ENCODE results near the gene NACC2. TPM values are rescaled to one million over a fixed set of nuclear protein-coding genes. Genes with fewer than 3 reads are reported as not detected.

NACC2 gene
- total and polyA plus RNA-seq, 2 experiments from 2014 or later: 11.0 to 13.0 TPM

GRCh38 chr9:136039488-136039887 is 55.6 kb downstream of the NACC2 start:
- H4K20me1 ChIP-seq (ENCODE audit: insufficient read depth, poor library complexity, severe bottlenecking): peaks cover 9% of the 10 kb centered on the region
- H3K27ac ChIP-seq: no peak overlapping the region
- H3K79me2 ChIP-seq: peaks cover 57% of the 10 kb centered on the region
- H3K9me3 ChIP-seq (ENCODE audit: low read depth): no peaks in the 10 kb centered on the region
- H3K4me3 ChIP-seq: no peak overlapping the region
- no peak overlapping the region for H2AFZ ChIP-seq
- no peaks in the 10 kb centered on the region for H3K27me3 ChIP-seq
- no peaks in the 10 kb centered on the region for H3K4me1 ChIP-seq (ENCODE audit: insufficient read depth)
- 97% methylated on average over 2 of the region's 2 CpGs for WGBS (ENCODE audit: low lambda C conversion rate, missing lambda C conversion rate)
- TF ChIP-seq EZH2phosphoT487 (IDR thresholded peaks at IDR 0.05; ENCODE audit: low read depth, severe bottlenecking, unreplicated experiment): no peak
- no peak for DNase-seq (ENCODE audit: low spot score)
- no peak overlapping the region for H3K4me2 ChIP-seq
- H3K36me3 ChIP-seq (replicated peaks; ENCODE audit: insufficient read depth, low read depth): no peaks in the 10 kb centered on the region
- H3K9me2 ChIP-seq (replicated peaks; ENCODE audit: insufficient read depth): no peaks in the 10 kb centered on the region

DNA sequence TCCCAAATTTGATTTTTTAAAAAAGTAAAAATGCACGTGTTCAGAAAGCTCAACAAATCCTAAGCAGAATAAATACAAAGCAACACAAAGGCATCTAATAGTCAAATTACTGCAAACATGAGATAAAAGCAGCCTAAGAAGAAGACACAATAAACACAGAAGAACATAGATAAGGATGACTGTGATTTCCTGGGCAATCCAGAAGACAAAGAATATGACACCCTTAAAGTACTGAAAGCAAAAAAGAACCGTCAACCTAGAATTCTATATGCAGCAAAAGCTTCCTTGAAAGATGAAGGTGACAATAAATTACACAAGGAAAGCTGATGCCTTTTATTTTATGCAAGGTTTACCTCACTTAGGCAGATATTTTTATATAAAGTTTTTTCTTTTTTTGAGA is 58.2 kb downstream of the NACC2 start:
- H3K9me3 ChIP-seq (ENCODE audit: low read depth): no peaks in the 10 kb centered on the region
- no peak overlapping the region for H2AFZ ChIP-seq
- H3K79me2 ChIP-seq: peaks cover 67% of the 10 kb centered on the region
- no peak overlapping the region for H3K4me2 ChIP-seq
- WGBS (ENCODE audit: low lambda C conversion rate, missing lambda C conversion rate): 86% methylated on average over 2 of the region's 2 CpGs
- no peak for DNase-seq (ENCODE audit: low spot score)
- H3K4me3 ChIP-seq: no peak overlapping the region
- H4K20me1 ChIP-seq (ENCODE audit: insufficient read depth, poor library complexity, severe bottlenecking): peaks cover 8% of the 10 kb centered on the region
- no peaks in the 10 kb centered on the region for H3K4me1 ChIP-seq (ENCODE audit: insufficient read depth)
- no peak overlapping the region for H3K27ac ChIP-seq
- H3K9me2 ChIP-seq (replicated peaks; ENCODE audit: insufficient read depth): no peaks in the 10 kb centered on the region
- TF ChIP-seq EZH2 (IDR thresholded peaks at IDR 0.05; ENCODE audit: borderline replicate concordance): no peak
- TF ChIP-seq CTCF (IDR thresholded peaks at IDR 0.05; ENCODE audit: poor library complexity): no peak
- TF ChIP-seq EZH2phosphoT487 (IDR thresholded peaks at IDR 0.05; ENCODE audit: low read depth, severe bottlenecking, unreplicated experiment): no peak
- no peaks in the 10 kb centered on the region for H3K27me3 ChIP-seq
- no peaks in the 10 kb centered on the region for H3K36me3 ChIP-seq (replicated peaks; ENCODE audit: insufficient read depth, low read depth)

DNA sequence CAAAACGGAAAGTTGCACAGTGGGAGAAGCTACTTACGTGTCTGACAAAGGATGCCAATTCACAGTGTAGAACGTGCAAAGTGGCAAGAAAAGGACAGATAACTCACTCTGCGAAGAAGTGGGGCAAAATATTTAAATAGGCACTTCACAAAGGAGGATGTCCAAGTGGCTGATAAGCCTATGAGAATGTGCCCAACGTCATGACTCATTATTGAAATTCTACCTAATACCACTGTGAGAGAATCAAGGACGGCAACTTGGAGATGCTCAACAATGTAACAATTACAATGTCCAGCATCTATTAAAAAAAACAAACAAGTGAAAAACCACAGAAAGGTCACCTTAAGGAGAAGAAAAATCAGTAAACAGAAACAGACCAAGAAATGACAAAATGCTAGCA is 59.0 kb downstream of the NACC2 start:
- DNase-seq (ENCODE audit: low spot score): no peak
- 88% methylated on average over 6 of the region's 6 CpGs for WGBS (ENCODE audit: low lambda C conversion rate, missing lambda C conversion rate)
- Histone ChIP-seq H3K4me3 (no peak overlapping the region), H2AFZ (no peak overlapping the region), H3K9me2 (replicated peaks; ENCODE audit: insufficient read depth) (no peaks in the 10 kb centered on the region), H3K4me2 (no peak overlapping the region), H3K27ac (no peak overlapping the region), H3K36me3 (replicated peaks; ENCODE audit: insufficient read depth, low read depth) (no peaks in the 10 kb centered on the region), H3K27me3 (no peaks in the 10 kb centered on the region), H3K4me1 (ENCODE audit: insufficient read depth) (no peaks in the 10 kb centered on the region), H3K9me3 (ENCODE audit: low read depth) (no peaks in the 10 kb centered on the region), H3K79me2 (peaks cover 72% of the 10 kb centered on the region), H4K20me1 (ENCODE audit: insufficient read depth, poor library complexity, severe bottlenecking) (peaks cover 8% of the 10 kb centered on the region)
- no peak for TF ChIP-seq EZH2 (IDR thresholded peaks at IDR 0.05; ENCODE audit: borderline replicate concordance)
- no peak for TF ChIP-seq EZH2phosphoT487 (IDR thresholded peaks at IDR 0.05; ENCODE audit: low read depth, severe bottlenecking, unreplicated experiment)
- no peak for TF ChIP-seq CTCF (IDR thresholded peaks at IDR 0.05; ENCODE audit: poor library complexity)

- peaks cover 52% of the 10 kb centered on the region for H3K79me2 ChIP-seq
- H3K27ac ChIP-seq: no peak overlapping the region
- no peaks in the 10 kb centered on the region for H3K4me1 ChIP-seq (ENCODE audit: insufficient read depth)
- H3K9me2 ChIP-seq (replicated peaks; ENCODE audit: insufficient read depth): no peaks in the 10 kb centered on the region
- H3K27me3 ChIP-seq: no peaks in the 10 kb centered on the region
- 87% methylated on average over 13 of the region's 13 CpGs for WGBS (ENCODE audit: low lambda C conversion rate, missing lambda C conversion rate)
- TF ChIP-seq CTCF (IDR thresholded peaks at IDR 0.05; ENCODE audit: poor library complexity) (no peak), EZH2phosphoT487 (IDR thresholded peaks at IDR 0.05; ENCODE audit: low read depth, severe bottlenecking, unreplicated experiment) (no peak), EZH2 (IDR thresholded peaks at IDR 0.05; ENCODE audit: borderline replicate concordance) (no peak)
- no peaks in the 10 kb centered on the region for H3K9me3 ChIP-seq (ENCODE audit: low read depth)
- DNase-seq (ENCODE audit: low spot score): no peak
- no peak overlapping the region for H3K4me3 ChIP-seq
- no peak overlapping the region for H3K4me2 ChIP-seq
- H3K36me3 ChIP-seq (replicated peaks; ENCODE audit: insufficient read depth, low read depth): no peaks in the 10 kb centered on the region
- no peak overlapping the region for H2AFZ ChIP-seq
- H4K20me1 ChIP-seq (ENCODE audit: insufficient read depth, poor library complexity, severe bottlenecking): peaks cover 8% of the 10 kb centered on the region
Observed at GRCh38 chr9:136031741-136032730, 63.1 kb downstream of the NACC2 start.

Measured in hepatocyte (in vitro differentiated cells).